K562 (cell line): ENCODE measurements around the gene ANKRD11. TPM values are rescaled to one million over a fixed set of nuclear protein-coding genes. Genes with fewer than 3 reads are reported as not detected.

ENCODE experiments used
- ATF7 ChIP-seq: fragments of 450-650 bp; IDR thresholded peaks from 2 replicates; pipeline ENCODE4 v1.7.1; 2014; ENCODE audit warnings: mild to moderate bottlenecking, moderate library complexity
- BHLHE40 ChIP-seq: IDR thresholded peaks from 2 replicates; pipeline ENCODE4 v1.6.1; 2011; ENCODE audit warnings: low read length, improper control_type of control experiment
- BRF1 ChIP-seq: IDR thresholded peaks from 3 replicates; pipeline ENCODE4 v1.6.1; 2011; ENCODE audit warnings: borderline replicate concordance, mild to moderate bottlenecking; ENCODE audit not compliant: insufficient read length; ENCODE audit errors: extremely low read depth
- CEBPZ ChIP-seq: fragments of 150-350 bp; IDR thresholded peaks from 2 replicates; pipeline ENCODE4 v1.6.1; 2014; ENCODE audit warnings: low read depth, mild to moderate bottlenecking, low read length, borderline replicate concordance
- CHCHD3 ChIP-seq: fragments of 250-450 bp; sonication (Bioruptor Pico); IDR thresholded peaks from 2 replicates; pipeline ENCODE4 v2.1.2; 2022; ENCODE audit warnings: mild to moderate bottlenecking
- DIDO1 ChIP-seq: fragments of 450-650 bp; IDR thresholded peaks from 2 replicates; pipeline ENCODE4 v1.6.1; 2016; ENCODE audit warnings: low read depth, missing biosample characterization, missing genetic modification characterization
- E2F3 ChIP-seq: fragments of 250-450 bp; sonication (Bioruptor Pico); IDR thresholded peaks from 2 replicates; pipeline ENCODE4 v1.4.0; 2020; ENCODE audit warnings: mild to moderate bottlenecking
- HNRNPK ChIP-seq: fragments of 200-400 bp; formaldehyde crosslinking; IDR thresholded peaks from one replicate; pipeline ENCODE4 v1.6.1; 2018; ENCODE audit warnings: mild to moderate bottlenecking, low read depth, low read length; ENCODE audit not compliant: poor library complexity, severe bottlenecking
- ID3 ChIP-seq, 2 experiments: fragments of 250-450 bp in 1 of 2; fragments of 450-650 bp in 1 of 2; sonication (Bioruptor Pico) in 1 of 2; IDR thresholded peaks; 2 replicates each; pipeline versions ENCODE4 v1.6.1 to v1.8.0; 2016 to 2021; ENCODE audit warnings: mild to moderate bottlenecking in 2 of 2, moderate library complexity in 2 of 2, missing compliant biosample characterization in 1 of 2, missing genetic modification characterization in 1 of 2
- KLF10 ChIP-seq: fragments of 250-450 bp; sonication (Bioruptor Pico); IDR thresholded peaks from 2 replicates; pipeline ENCODE4 v1.6.1; 2021; ENCODE audit warnings: matching md5 sums
- KLF6 ChIP-seq: fragments of 250-450 bp; sonication (Bioruptor Pico); IDR thresholded peaks from 2 replicates; pipeline ENCODE4 v1.4.0; 2020; ENCODE audit warnings: mild to moderate bottlenecking, moderate library complexity, borderline replicate concordance
- NCOR1 ChIP-seq: fragments of 450-650 bp; IDR thresholded peaks from 2 replicates; pipeline ENCODE4 v1.6.1; 2016; ENCODE audit warnings: mild to moderate bottlenecking, moderate library complexity
- PHB ChIP-seq: fragments of 250-450 bp; sonication (Bioruptor Pico); IDR thresholded peaks from 2 replicates; pipeline ENCODE4 v1.5.0; 2021
- PHF8 ChIP-seq: fragments of 200-600 bp; sonication (generic); IDR thresholded peaks from 2 replicates; pipeline ENCODE4 v1.6.1; 2012; ENCODE audit warnings: mixed run types, mild to moderate bottlenecking, inconsistent platforms, low read length, moderate library complexity, borderline replicate concordance
- RB1 ChIP-seq: fragments of 450-650 bp; IDR thresholded peaks from 2 replicates; pipeline ENCODE4 v1.6.1; 2017; ENCODE audit warnings: low read depth, mild to moderate bottlenecking
- RBM34 ChIP-seq: fragments of 200-400 bp; formaldehyde crosslinking; IDR thresholded peaks from 2 replicates; pipeline ENCODE4 v1.6.1; 2018; ENCODE audit warnings: low read length, borderline replicate concordance; ENCODE audit not compliant: insufficient read depth
- SIX5 ChIP-seq, 2 experiments: IDR thresholded peaks; 2 replicates each; pipeline ENCODE4 v1.6.1; 2011; ENCODE audit warnings: low read length in 2 of 2, borderline replicate concordance in 1 of 2, low read depth in 1 of 2, mild to moderate bottlenecking in 1 of 2, moderate library complexity in 1 of 2; ENCODE audit not compliant: insufficient read depth in 1 of 2
- TRIM25 ChIP-seq: fragments of 450-650 bp; IDR thresholded peaks from 2 replicates; pipeline ENCODE4 v1.7.0; 2016; ENCODE audit warnings: borderline replicate concordance
- ZNF395 ChIP-seq: fragments of 200-800 bp; sonication (Bioruptor generic); IDR thresholded peaks from 2 replicates; pipeline ENCODE4 v1.6.1; 2017; ENCODE audit warnings: missing genetic modification characterization, missing compliant biosample characterization
- polyA plus RNA-seq, 8 experiments: library from polyadenylated mRNA; depleted of rRNA in 4 of 8; stranded (reverse) in 5 of 8; unstranded in 3 of 8; fragments of >200 nt; fragmentation: Nextera tagmentation in 2 of 8; fragmentation: Illumina TruSeq in 1 of 8; extraction: Ambion mirVana in 2 of 8; extraction: Trizol in 1 of 8; gene quantifications; 2 replicates each; pipeline versions ENCODE4 v1.2.1 to v1.2.3, GENCODE V29; 2011 to 2014; ENCODE audit warnings: inconsistent platforms in 1 of 8, missing spikeins in 1 of 8
- total RNA-seq, 7 experiments: library from RNA; depleted of rRNA in 6 of 7; stranded (reverse); fragments of >200 nt in 6 of 7; fragmentation: Illumina TruSeq in 2 of 7; extraction: Trizol in 2 of 7; gene quantifications; 2 replicates each; pipeline versions ENCODE4 v1.2.1 to v1.2.3, GENCODE V29; 2011 to 2021; ENCODE audit warnings: low replicate concordance in 1 of 7

The ANKRD11 gene
- total and polyA plus RNA-seq, 9 of the 15 experiments (the other 6 are each of a cell fraction or from before 2014, with no cell fraction given), result 4.7 to 126 (median 31.7) TPM

GRCh38 chr16:89505204-89506112 is 15.1 kb upstream of the ANKRD11 start (continued):
- TF ChIP-seq ZNF395 (CRISPR knock-in tag) (peak; percentile 81), CHCHD3 (CRISPR knock-in tag) (no peak; the same call in 1 of the 2 replicates), BHLHE40 (peak; percentile 80), SIX5 (IDR thresholded peaks at IDR 0.05; ENCODE audit: borderline replicate concordance in 1 of 2, insufficient read depth in 1 of 2, low read depth in 1 of 2, low read length in 2 of 2) (no peak), PHB (no peak), E2F3 (CRISPR knock-in tag) (no peak), RB1 (0 out of 2 replicates have a peak, but pooled peaks have one; percentile 32), KLF10 (CRISPR knock-in tag) (no peak), TRIM25 (no peak), PHF8 (peak; percentile 64; the same call in 1 of the 2 replicates), DIDO1 (tag) (no peak), NCOR1 (peak; percentile 39; the same call in 1 of the 2 replicates), CEBPZ (no peak), HNRNPK (no peak), ID3 (CRISPR knock-in tag; IDR thresholded peaks at IDR 0.05) (no peak), ID3 (tag; IDR thresholded peaks at IDR 0.05) (0 out of 2 replicates have a peak, but pooled peaks have one; percentile 39), KLF6 (no peak; the same call in 1 of the 2 replicates), BRF1 (no peak), ATF7 (peak; percentile 88), RBM34 (no peak)
